ENCODE measurements around the gene CCDC106.

The CCDC106 gene

DNA sequence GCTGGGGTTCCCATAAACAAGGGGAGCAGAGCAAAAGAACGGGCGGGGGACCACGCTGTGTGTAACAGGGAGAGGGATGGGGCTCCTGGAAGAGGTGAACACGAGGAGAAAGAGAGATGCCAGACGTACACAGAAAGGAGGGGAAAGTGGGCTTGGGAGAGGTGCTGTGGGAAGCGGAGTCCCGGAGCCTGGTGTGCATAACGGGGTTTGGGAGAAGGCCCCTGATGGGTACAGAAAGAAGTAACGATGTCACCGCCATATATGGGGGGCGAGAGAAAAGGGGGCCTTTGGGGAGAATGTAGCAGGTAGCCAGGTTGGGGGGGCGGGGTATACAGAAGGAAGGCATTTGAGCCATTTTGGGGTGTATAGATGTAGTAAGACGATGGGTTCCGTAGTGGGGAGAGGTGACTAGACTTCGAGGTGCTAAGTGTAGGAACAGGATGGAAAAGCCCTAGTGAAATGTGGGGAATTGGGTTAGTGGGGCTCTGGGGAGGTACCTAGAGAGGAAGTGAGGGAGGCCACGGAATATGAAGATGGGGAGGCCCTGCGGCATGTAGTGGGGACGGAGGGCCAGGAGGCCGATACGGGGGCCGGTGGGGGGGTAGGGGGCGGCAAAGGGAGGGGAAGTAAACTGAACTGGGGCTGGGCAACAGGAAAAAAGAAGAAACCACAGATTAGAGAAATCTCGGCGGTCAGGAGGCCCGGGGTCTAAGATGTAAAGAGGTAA, 6.4 kb upstream of the CCDC106 start:
- peak overlapping the region; percentile 71 for H3K4me3 ChIP-seq (ENCODE audit: low read depth, low read length)
- TF ChIP-seq, protein P1, sequence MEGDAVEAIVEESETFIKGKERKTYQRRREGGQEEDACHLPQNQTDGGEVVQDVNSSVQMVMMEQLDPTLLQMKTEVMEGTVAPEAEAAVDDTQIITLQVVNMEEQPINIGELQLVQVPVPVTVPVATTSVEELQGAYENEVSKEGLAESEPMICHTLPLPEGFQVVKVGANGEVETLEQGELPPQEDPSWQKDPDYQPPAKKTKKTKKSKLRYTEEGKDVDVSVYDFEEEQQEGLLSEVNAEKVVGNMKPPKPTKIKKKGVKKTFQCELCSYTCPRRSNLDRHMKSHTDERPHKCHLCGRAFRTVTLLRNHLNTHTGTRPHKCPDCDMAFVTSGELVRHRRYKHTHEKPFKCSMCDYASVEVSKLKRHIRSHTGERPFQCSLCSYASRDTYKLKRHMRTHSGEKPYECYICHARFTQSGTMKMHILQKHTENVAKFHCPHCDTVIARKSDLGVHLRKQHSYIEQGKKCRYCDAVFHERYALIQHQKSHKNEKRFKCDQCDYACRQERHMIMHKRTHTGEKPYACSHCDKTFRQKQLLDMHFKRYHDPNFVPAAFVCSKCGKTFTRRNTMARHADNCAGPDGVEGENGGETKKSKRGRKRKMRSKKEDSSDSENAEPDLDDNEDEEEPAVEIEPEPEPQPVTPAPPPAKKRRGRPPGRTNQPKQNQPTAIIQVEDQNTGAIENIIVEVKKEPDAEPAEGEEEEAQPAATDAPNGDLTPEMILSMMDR (IDR thresholded peaks at IDR 0.05; ENCODE audit: low read depth, low read length, missing control alignments), result no peak
- no peak for DNase-seq (ENCODE audit: low read depth)

DNA sequence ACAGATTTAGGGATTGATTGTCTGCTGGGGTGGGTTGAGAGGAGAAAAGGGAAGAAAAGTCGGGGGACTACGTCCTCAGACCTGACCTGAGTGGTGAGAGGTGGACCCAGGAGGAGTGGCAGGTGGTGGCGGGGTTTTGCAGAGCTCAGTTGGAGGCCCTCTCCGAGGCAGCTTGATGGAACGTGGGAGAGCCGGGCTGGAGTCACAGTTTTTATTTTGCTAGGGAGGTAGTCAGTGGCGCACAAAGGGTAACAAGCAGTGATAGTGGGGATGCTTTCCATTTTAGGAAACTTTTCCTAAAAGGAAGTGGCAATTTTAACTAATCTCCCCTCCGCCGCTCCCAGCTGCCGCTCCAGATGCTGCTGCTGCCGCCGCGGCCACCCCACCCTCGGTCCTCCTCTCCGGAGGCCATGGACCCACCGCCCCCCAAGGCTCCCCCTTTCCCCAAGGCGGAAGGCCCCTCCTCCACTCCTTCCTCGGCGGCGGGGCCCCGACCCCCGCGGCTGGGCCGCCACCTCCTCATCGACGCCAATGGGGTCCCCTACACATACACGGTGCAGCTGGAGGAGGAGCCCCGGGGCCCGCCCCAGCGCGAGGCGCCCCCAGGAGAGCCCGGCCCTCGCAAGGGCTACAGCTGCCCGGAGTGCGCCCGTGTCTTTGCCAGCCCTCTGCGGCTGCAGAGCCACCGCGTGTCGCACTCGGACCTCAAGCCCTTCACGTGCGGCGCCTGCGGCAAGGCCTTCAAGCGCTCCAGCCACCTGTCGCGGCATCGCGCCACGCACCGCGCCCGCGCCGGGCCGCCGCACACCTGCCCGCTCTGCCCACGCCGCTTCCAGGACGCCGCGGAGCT, 5.6 kb upstream of the CCDC106 start:
- peak overlapping the region; percentile 71 for H3K4me3 ChIP-seq (ENCODE audit: low read depth, low read length)
- DNase-seq (ENCODE audit: low read depth), result no peak
- TF ChIP-seq, protein P1 (IDR thresholded peaks at IDR 0.05; ENCODE audit: low read depth, low read length, missing control alignments), result no peak

DNA sequence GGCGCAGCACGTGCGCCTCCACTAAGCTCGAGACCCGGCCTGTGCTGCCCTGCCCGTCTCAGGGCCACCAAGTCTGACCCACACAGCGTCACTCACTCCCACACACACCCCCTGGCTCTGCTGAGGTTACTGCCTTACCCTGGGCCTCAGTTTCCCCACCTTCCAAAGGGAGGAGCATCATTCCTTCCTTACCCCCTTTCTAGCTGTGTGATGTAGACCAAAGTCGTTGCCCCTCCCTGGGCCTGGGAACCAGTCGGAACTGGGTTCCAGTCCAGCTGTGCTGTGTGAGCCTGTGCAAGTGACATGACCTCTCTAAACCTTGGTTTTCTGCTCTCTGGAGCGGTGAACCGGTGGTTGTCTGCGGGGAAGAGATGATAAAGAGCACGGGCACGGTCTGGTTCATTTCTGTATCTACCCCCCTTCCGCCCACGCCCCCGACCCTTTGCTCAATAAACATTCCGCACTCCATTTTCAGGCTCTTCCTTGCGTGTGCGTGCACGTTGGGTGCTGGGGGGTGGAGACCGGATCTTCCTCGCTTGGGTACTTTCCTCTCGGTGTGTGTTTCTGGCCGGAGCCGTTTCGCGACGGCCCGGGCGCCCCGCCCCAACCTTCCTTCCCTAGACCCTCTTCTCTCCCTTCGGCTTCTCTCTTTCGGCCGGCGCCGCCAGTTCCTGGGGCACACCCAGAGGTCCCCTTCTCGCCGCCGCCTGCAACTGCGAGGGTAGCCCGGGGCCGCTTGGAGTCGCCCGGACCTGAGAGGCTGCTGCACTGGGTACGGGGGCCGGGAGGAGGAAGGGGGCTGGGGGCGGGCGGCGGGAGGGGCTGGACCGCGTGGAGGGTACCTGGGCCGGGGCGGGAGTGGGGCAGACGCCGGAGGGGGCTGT, 4.8 kb upstream of the CCDC106 start, which contains the start of gene ZNF581:
TSS of gene ZNF581 (plus strand) at position 647 of the 884 bp plus-strand sequence. CDS start 923 bp downstream, outside the sequence.
- peak; percentile 63 for DNase-seq (ENCODE audit: low read depth)
- TF ChIP-seq, protein P1 (IDR thresholded peaks at IDR 0.05; ENCODE audit: low read depth, low read length, missing control alignments), result no peak
- H3K4me3 ChIP-seq (ENCODE audit: low read depth, low read length), result peak within 1 kb of the TSS; percentile 71

DNA sequence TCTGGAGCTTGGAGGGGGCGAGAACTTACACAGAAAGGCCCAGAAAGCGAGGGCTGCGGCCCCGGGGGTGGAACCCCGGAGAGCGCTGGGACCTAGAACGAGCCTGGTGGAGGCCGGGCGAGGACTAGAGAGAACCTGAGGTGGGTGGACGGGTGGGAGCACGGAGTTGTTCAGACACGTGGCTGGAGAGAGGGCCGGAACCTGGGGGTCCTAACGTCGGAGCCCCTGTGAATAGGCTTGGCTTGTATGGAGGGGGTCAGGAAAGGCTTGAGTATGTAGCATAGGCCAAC, 4.2 kb upstream of the CCDC106 start:
- TF ChIP-seq, protein P1 (IDR thresholded peaks at IDR 0.05; ENCODE audit: low read depth, low read length, missing control alignments), result no peak
- no peak for DNase-seq (ENCODE audit: low read depth)
- peak overlapping the region; percentile 71 for H3K4me3 ChIP-seq (ENCODE audit: low read depth, low read length)

DNA sequence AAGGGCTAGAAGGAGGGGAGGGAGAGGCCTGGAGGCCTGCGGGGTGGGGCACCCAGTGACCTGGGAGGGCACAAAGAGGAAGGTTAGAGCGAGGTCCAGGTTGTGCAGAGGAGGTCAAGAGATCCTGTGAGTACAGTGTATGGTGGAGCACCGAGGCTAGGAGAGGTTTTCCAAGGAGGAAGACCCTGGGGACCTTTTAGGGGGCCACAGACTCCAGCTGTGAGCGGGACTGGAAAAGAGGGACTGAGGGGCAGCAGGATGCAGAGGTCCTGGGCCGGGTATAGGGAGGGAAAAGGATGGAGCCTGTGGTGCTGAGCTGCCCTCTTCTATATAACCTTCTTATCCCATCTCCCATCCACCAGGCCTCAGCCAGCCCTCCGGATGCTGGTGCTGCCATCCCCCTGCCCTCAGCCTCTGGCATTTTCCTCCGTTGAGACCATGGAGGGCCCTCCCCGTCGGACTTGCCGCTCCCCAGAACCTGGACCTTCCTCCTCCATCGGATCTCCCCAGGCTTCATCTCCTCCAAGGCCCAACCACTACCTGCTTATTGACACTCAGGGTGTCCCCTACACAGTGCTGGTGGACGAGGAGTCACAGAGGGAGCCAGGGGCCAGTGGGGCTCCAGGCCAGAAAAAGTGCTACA, 3.7 kb upstream of the CCDC106 start:
- TF ChIP-seq, protein P1 (IDR thresholded peaks at IDR 0.05; ENCODE audit: low read depth, low read length, missing control alignments), result no peak
- H3K4me3 ChIP-seq (ENCODE audit: low read depth, low read length), result peak overlapping the region; percentile 71
- DNase-seq (ENCODE audit: low read depth), result no peak

DNA sequence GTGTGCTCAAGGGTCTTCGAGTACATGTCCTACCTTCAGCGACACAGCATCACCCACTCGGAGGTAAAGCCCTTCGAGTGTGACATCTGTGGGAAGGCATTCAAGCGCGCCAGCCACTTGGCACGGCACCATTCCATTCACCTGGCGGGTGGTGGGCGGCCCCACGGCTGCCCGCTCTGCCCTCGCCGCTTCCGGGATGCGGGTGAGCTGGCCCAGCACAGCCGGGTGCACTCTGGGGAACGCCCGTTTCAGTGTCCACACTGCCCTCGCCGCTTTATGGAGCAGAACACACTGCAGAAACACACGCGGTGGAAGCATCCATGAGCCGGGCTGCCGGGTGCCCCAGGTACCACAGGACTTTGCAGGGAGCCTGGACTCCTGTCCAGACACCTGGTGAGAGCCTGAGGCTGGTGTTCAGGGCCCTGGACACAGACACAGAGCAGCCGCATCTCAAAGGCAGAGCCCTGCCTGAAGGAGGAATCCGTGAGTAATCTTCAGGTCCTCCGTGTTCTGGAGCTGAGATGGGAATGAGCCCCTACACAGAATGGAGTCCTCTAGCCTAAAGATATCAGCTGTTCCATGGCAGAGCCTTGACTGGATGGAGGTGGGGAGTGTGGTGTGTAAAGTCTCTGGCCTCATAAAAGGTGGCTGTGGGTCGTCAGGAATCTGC, 3.0 kb upstream of the CCDC106 start:
- no peak for DNase-seq (ENCODE audit: low read depth)
- TF ChIP-seq, protein P1 (IDR thresholded peaks at IDR 0.05; ENCODE audit: low read depth, low read length, missing control alignments), result no peak
- H3K4me3 ChIP-seq (ENCODE audit: low read depth, low read length), result peak overlapping the region; percentile 71
